H1 (cell line): Measurements from ENCODE around the gene DYRK1B. TPM values are rescaled to one million over a fixed set of nuclear protein-coding genes. Genes with fewer than 3 reads are reported as not detected.

Source experiments
- CTCF ChIA-PET: fragments of 300-600 bp; sonication (Branson Sonifier 250); formaldehyde crosslinking; loops from one replicate; lab custom pipeline; 2021; ENCODE audit not compliant: partially characterized antibody; lab: Charles Lee
- POLR2A ChIA-PET: fragments of 300-600 bp; sonication (Branson Sonifier 250); formaldehyde crosslinking; loops from one replicate; lab custom pipeline; 2021; ENCODE audit warnings: inconsistent platforms; ENCODE audit not compliant: partially characterized antibody; lab: Charles Lee
- DNase-seq, 2 experiments: peaks; one replicate each; pipeline versions ENCODE4 v3.0.0 to v3.0.0-alpha.2; 2010 to 2022; ENCODE audit warnings: low spot score in 2 of 2, low read depth in 1 of 2, mixed read lengths in 1 of 2
- FAIRE-seq: peaks from 2 replicates; lab custom pipeline; 2011; peaks lifted over from hg19 to GRCh38; lab: Jason Lieb, UNC
- H2AFZ ChIP-seq: 2 replicates; pipeline ENCODE4 v1.8.1; 2012; ENCODE audit warnings: low read length, inconsistent platforms
- H2AK5ac ChIP-seq: 2 replicates; pipeline ENCODE4 v1.6.1; 2013; ENCODE audit warnings: low read depth, low read length
- H2BK120ac ChIP-seq: replicated peaks from 2 replicates; pipeline ENCODE3; 2013; ENCODE audit warnings: low read depth, low read length, inconsistent platforms
- H2BK12ac ChIP-seq: 2 replicates; pipeline ENCODE4 v1.6.1; 2013; ENCODE audit warnings: low read depth, low read length
- H2BK15ac ChIP-seq: 2 replicates; pipeline ENCODE4 v1.6.1; 2013; ENCODE audit warnings: low read length
- H2BK20ac ChIP-seq: 2 replicates; pipeline ENCODE4 v1.6.1; 2013; ENCODE audit warnings: low read length
- H2BK5ac ChIP-seq: 2 replicates; pipeline ENCODE4 v1.6.1; 2013; ENCODE audit warnings: low read depth, low read length
- H3K14ac ChIP-seq: 2 replicates; pipeline ENCODE4 v1.6.1; 2013; ENCODE audit warnings: inconsistent platforms; ENCODE audit not compliant: insufficient read length
- H3K18ac ChIP-seq: 2 replicates; pipeline ENCODE4 v1.6.1; 2013; ENCODE audit warnings: low read length; ENCODE audit errors: extremely low read depth
- H3K23ac ChIP-seq: 2 replicates; pipeline ENCODE4 v1.6.1; 2013; ENCODE audit warnings: inconsistent platforms; ENCODE audit not compliant: insufficient read length
- H3K23me2 ChIP-seq: 2 replicates; pipeline ENCODE4 v1.6.1; 2013; ENCODE audit warnings: low read depth, low read length
- H3K27ac ChIP-seq: 2 replicates; pipeline ENCODE4 v1.6.1; 2011; ENCODE audit warnings: low read depth, low read length, inconsistent platforms
- H3K27me3 ChIP-seq, 4 experiments: replicated peaks in 1 of 4; 1 replicate in 1 of 4; 2 replicates in 3 of 4; pipeline versions ENCODE4 v1.6.1 to v1.8.1; 2011 to 2013; ENCODE audit warnings: low read length in 3 of 4, mild to moderate bottlenecking in 3 of 4, inconsistent platforms in 2 of 4, mixed read lengths in 2 of 4, moderate library complexity in 1 of 4; ENCODE audit not compliant: control insufficient read depth in 3 of 4, insufficient read depth in 3 of 4; ENCODE audit errors: extremely low read depth in 1 of 4
- H3K36me3 ChIP-seq, 4 experiments: 2 replicates each; pipeline versions ENCODE4 v1.6.1 to v1.8.1; 2011 to 2013; ENCODE audit warnings: mild to moderate bottlenecking in 4 of 4, low read length in 3 of 4, moderate library complexity in 2 of 4, control low read depth in 1 of 4, inconsistent platforms in 1 of 4; ENCODE audit not compliant: insufficient read depth in 4 of 4, control insufficient read depth in 2 of 4
- H3K4ac ChIP-seq: replicated peaks from 2 replicates; pipeline ENCODE3; 2013; ENCODE audit warnings: low read length, low read depth, mixed read lengths, inconsistent platforms; ENCODE audit not compliant: insufficient read length
- H3K4me1 ChIP-seq, 4 experiments: replicated peaks in 1 of 4; 1 replicate in 1 of 4; 2 replicates in 3 of 4; pipeline versions ENCODE4 v1.6.1 to v1.8.1; 2011 to 2013; ENCODE audit warnings: low read length in 3 of 4, inconsistent platforms in 2 of 4, mixed read lengths in 1 of 4; ENCODE audit not compliant: insufficient read depth in 4 of 4, control insufficient read depth in 3 of 4
- H3K4me2 ChIP-seq, 2 experiments: 2 replicates each; pipeline versions ENCODE4 v1.6.1 to v1.8.1; 2011 to 2013; ENCODE audit warnings: low read depth in 2 of 2, low read length in 2 of 2, control low read depth in 1 of 2, inconsistent platforms in 1 of 2, mild to moderate bottlenecking in 1 of 2; ENCODE audit not compliant: insufficient read depth in 1 of 2
- H3K4me3 ChIP-seq, 4 experiments: fragments of 200-600, 300-600 bp in 1 of 4; sonication (generic), shearing (Covaris generic), sonication (Bioruptor Twin) in 1 of 4; 2 replicates each; pipeline versions ENCODE4 v1.5.1 to v1.8.1; 2011 to 2016; ENCODE audit warnings: low read length in 4 of 4, low read depth in 3 of 4, control low read depth in 2 of 4, inconsistent platforms in 2 of 4, mild to moderate bottlenecking in 2 of 4, mixed read lengths in 1 of 4, moderate library complexity in 1 of 4; ENCODE audit not compliant: insufficient read depth in 2 of 4; ENCODE audit errors: extremely low read depth in 1 of 4
- H3K56ac ChIP-seq: replicated peaks from 2 replicates; pipeline ENCODE3; 2013; ENCODE audit warnings: low read depth, mild to moderate bottlenecking, mixed read lengths, low read length, inconsistent platforms; ENCODE audit not compliant: insufficient read length
- H3K79me1 ChIP-seq: 2 replicates; pipeline ENCODE4 v1.6.1; 2013; ENCODE audit warnings: low read depth, low read length, control low read depth
- H3K79me2 ChIP-seq, 2 experiments: 2 replicates each; pipeline versions ENCODE4 v1.6.1 to v1.8.1; 2012 to 2013; ENCODE audit warnings: low read length in 2 of 2, mild to moderate bottlenecking in 2 of 2, inconsistent platforms in 1 of 2; ENCODE audit not compliant: insufficient read depth in 2 of 2, control insufficient read depth in 1 of 2
- H3K9ac ChIP-seq, 4 experiments: replicated peaks in 1 of 4; 1 replicate in 1 of 4; 2 replicates in 3 of 4; pipeline versions ENCODE4 v1.6.1 to v1.8.1; 2011 to 2013; ENCODE audit warnings: low read depth in 3 of 4, low read length in 3 of 4, control low read depth in 2 of 4, mild to moderate bottlenecking in 2 of 4, moderate library complexity in 2 of 4, inconsistent platforms in 1 of 4; ENCODE audit errors: extremely low read depth in 1 of 4
- H3K9me3 ChIP-seq, 2 experiments: 2 replicates each; pipeline versions ENCODE4 v1.6.1 to v1.8.1; 2012 to 2013; ENCODE audit warnings: mild to moderate bottlenecking in 2 of 2, moderate library complexity in 2 of 2, control low read depth in 1 of 2, inconsistent platforms in 1 of 2, low read depth in 1 of 2, low read length in 1 of 2, mixed read lengths in 1 of 2; ENCODE audit not compliant: insufficient read depth in 2 of 2
- H4K20me1 ChIP-seq, 2 experiments: replicated peaks in 1 of 2; 2 replicates each; pipeline versions ENCODE3 to v1.8.1; 2011 to 2013; ENCODE audit warnings: inconsistent platforms in 2 of 2, low read length in 2 of 2, mild to moderate bottlenecking in 1 of 2; ENCODE audit not compliant: insufficient read depth in 2 of 2, control insufficient read depth in 1 of 2
- H4K5ac ChIP-seq: 2 replicates; pipeline ENCODE4 v1.6.1; 2013; ENCODE audit warnings: low read length, low read depth, mixed read lengths, inconsistent platforms; ENCODE audit not compliant: insufficient read length
- H4K8ac ChIP-seq: 2 replicates; pipeline ENCODE4 v1.8.0; 2013; ENCODE audit warnings: mild to moderate bottlenecking, moderate library complexity, low read length, inconsistent platforms; ENCODE audit not compliant: insufficient read depth; ENCODE audit errors: extremely low read depth
- H4K91ac ChIP-seq: replicated peaks from 2 replicates; pipeline ENCODE3; 2013; ENCODE audit warnings: low read length, mixed read lengths, inconsistent platforms; ENCODE audit not compliant: insufficient read length
- CEBPB ChIP-seq: IDR thresholded peaks from 2 replicates; pipeline ENCODE4 v1.6.1; 2012; ENCODE audit warnings: low read depth, low read length
- CHD2 ChIP-seq: IDR thresholded peaks from 2 replicates; pipeline ENCODE4 v1.6.1; 2012; ENCODE audit warnings: low read length, improper control_type of control experiment
- E2F6 ChIP-seq: IDR thresholded peaks from 2 replicates; pipeline ENCODE4 v1.6.1; 2012; ENCODE audit warnings: inconsistent platforms
- GTF2F1 ChIP-seq: IDR thresholded peaks from 2 replicates; pipeline ENCODE4 v1.6.1; 2012; ENCODE audit warnings: low read depth, low read length, improper control_type of control experiment, borderline replicate concordance
- JUND ChIP-seq: IDR thresholded peaks from 2 replicates; pipeline ENCODE4 v1.6.1; 2011; ENCODE audit warnings: mild to moderate bottlenecking, improper control_type of control experiment, low read length
- KDM5A ChIP-seq: fragments of 200-600 bp; IDR thresholded peaks from 2 replicates; pipeline ENCODE4 v1.7.1; 2012; ENCODE audit warnings: mild to moderate bottlenecking, low read length, inconsistent platforms, mixed read lengths
- NRF1 ChIP-seq: IDR thresholded peaks from 2 replicates; pipeline ENCODE4 v1.6.1; 2011; ENCODE audit warnings: mild to moderate bottlenecking, low read depth, low read length, improper control_type of control experiment
- POU5F1 ChIP-seq: IDR thresholded peaks from 2 replicates; pipeline ENCODE4 v1.6.1; 2011; ENCODE audit warnings: low read depth, mild to moderate bottlenecking, low read length, moderate library complexity
- WGBS, 2 experiments: shearing (Covaris generic) in 1 of 2; methylation state at CpG; one replicate each; pipeline versions ENCODE4 v1.1.6 to v1.1.7; 2013 to 2015; ENCODE audit warnings: low lambda C conversion rate in 2 of 2, mixed read lengths in 2 of 2, inconsistent platforms in 1 of 2, low coverage in 1 of 2, missing lambda C conversion rate in 1 of 2; ENCODE audit not compliant: insufficient replicate concordance in 2 of 2, insufficient coverage in 1 of 2, insufficient read length in 1 of 2; ENCODE audit errors: extremely low coverage in 1 of 2, missing lambda C conversion rate in 1 of 2; 5-methylcytosine and 5-hydroxymethylcytosine counted together
- polyA plus RNA-seq, 7 experiments: library from polyadenylated mRNA; depleted of rRNA in 3 of 7; stranded (reverse) in 5 of 7; unstranded in 2 of 7; fragments of >200 nt in 5 of 7; fragments of 200-250 nt in 2 of 7; gene quantifications; 1 replicate in 5 of 7; 2 replicates in 1 of 7; 4 replicates in 1 of 7; pipeline versions ENCODE4 v1.2.1 to v1.2.3, GENCODE V29; 2011 to 2013; ENCODE audit warnings: missing spikeins in 2 of 7, mixed read lengths in 2 of 7
- total RNA-seq: library from RNA; stranded (reverse); fragmentation: NEBNext Ultra II Directional; extraction: Animal tissue kit (Norgen Biotek cat#: 25700); gene quantifications from 2 replicates; pipeline ENCODE4 v1.2.1, GENCODE V29; 2021

The DYRK1B gene
- total and polyA plus RNA-seq, 2 of the 8 experiments (the other 6 are each of a cell fraction or from before 2014, with no cell fraction given), result 6.9 to 14.8 TPM

DNA sequence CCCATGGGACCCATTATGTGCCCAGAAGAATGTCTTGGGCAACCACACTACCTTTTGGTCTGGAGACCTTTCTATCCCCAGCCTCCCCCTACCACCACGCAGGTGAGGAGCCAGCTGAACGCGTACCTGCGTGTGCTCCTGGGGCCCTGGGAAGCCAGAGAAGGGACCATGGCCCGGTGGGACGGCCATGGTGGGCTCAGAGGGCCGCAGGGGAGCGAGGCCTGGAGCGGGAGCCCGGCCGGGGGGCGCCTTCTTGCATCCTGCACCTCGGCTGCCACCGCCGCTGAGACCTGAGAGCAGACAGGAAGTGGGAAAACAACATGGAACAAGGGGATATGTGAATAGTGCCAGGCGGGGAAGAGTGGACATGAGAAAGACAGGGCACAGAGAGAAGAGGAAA is 2.3 kb downstream of the DYRK1B start:
- POLR2A ChIA-PET, result no interaction called here
- no peak overlapping the region for H3K4me2 ChIP-seq

More for the DNA sequence above, 2.3 kb downstream of the DYRK1B start:
- 94% methylated on average over 13 of the region's 16 CpGs; no CpG with 5 or more reads in 1 of the 2 experiments for WGBS, 2 experiments
- H3K27ac ChIP-seq, result no peak overlapping the region
- peaks cover 3 to 5% of the 10 kb centered on the region in 2 experiments for H4K20me1 ChIP-seq
- no peak overlapping the region for H4K5ac ChIP-seq
- no peak overlapping the region for H3K18ac ChIP-seq
- peaks cover 26 to 49% (median 45%) of the 10 kb centered on the region in 4 experiments for H3K36me3 ChIP-seq
- no peak overlapping the region for H2BK5ac ChIP-seq
- H2BK12ac ChIP-seq, result no peak overlapping the region
- no peak overlapping the region for H3K4me3 ChIP-seq
- H3K27me3 ChIP-seq, result no peaks in the 10 kb centered on the region
- CTCF ChIA-PET, result no interaction called here
- H2BK120ac ChIP-seq, result no peak overlapping the region
- FAIRE-seq (no peak), DNase-seq (no peak)
- H2AK5ac ChIP-seq, result no peak overlapping the region
- H2BK20ac ChIP-seq, result no peak overlapping the region
- H3K23me2 ChIP-seq, result peaks cover 3% of the 10 kb centered on the region; the same call in 1 of the 2 replicates
- H3K9ac ChIP-seq, result no peak overlapping the region
- no peak overlapping the region for H4K8ac ChIP-seq
- no peak overlapping the region for H3K56ac ChIP-seq
- H3K23ac ChIP-seq, result no peak overlapping the region
- no peak overlapping the region for H2AFZ ChIP-seq
- H2BK15ac ChIP-seq, result no peak overlapping the region
- no peak overlapping the region for H4K91ac ChIP-seq
- peaks cover 4% of the 10 kb centered on the region; the same call in 1 of the 2 replicates for H3K79me1 ChIP-seq
- no peaks in the 10 kb centered on the region for H3K9me3 ChIP-seq
- TF ChIP-seq E2F6, result no peak
- TF ChIP-seq GTF2F1, result no peak
- no peak for TF ChIP-seq POU5F1
- TF ChIP-seq JUND, result no peak
- TF ChIP-seq CHD2, result no peak
- no peak for TF ChIP-seq CEBPB
- no peak for TF ChIP-seq KDM5A
- TF ChIP-seq NRF1, result no peak
- peaks cover 0 to 16% of the 10 kb centered on the region in 2 experiments; a peak in 2 of 4 replicates for H3K79me2 ChIP-seq
- no peak overlapping the region for H3K14ac ChIP-seq
- H3K4me1 ChIP-seq, result peaks cover 0 to 10% (median 4%) of the 10 kb centered on the region in 4 experiments; a peak in 5 of 7 replicates
- H3K4ac ChIP-seq, result no peak overlapping the region
